Breast epithelium (tissue), 4 donors: ENCODE data around the gene CPB2. TPM values are rescaled to one million over a fixed set of nuclear protein-coding genes. Genes with fewer than 3 reads are reported as not detected.

ENCODE experiments used
- DNase-seq, 2 donors: peaks; one replicate each; pipeline ENCODE4 v3.0.0-alpha.2; 2019; ENCODE audit warnings: low spot score in 2 of 2
- H3K27ac ChIP-seq, 2 donors: fragments of 200-600 bp; sonication (generic) in 1 of 2; one replicate each; pipeline ENCODE4 v1.5.1; 2016 to 2019; ENCODE audit warnings: mild to moderate bottlenecking in 1 of 2
- H3K27me3 ChIP-seq, 2 donors: fragments of 200-600 bp; sonication (generic) in 1 of 2; one replicate each; pipeline versions ENCODE4 v1.5.1 to v1.6.0; 2017 to 2019; ENCODE audit warnings: control low read depth in 1 of 2, mild to moderate bottlenecking in 1 of 2
- H3K36me3 ChIP-seq: fragments of 200-600 bp; one replicate; pipeline ENCODE4 v1.5.1; 2019
- H3K4me1 ChIP-seq, 2 donors: fragments of 200-600 bp; sonication (generic); one replicate each; pipeline ENCODE4 v1.5.1; 2016 to 2019; ENCODE audit warnings: control low read depth in 1 of 2
- H3K4me3 ChIP-seq, 3 donors: fragments of 200-600 bp; sonication (generic); 1 replicate in 2 of 3; 2 replicates in 1 of 3; pipeline ENCODE4 v1.5.1; 2016 to 2019; ENCODE audit warnings: mild to moderate bottlenecking in 3 of 3, moderate library complexity in 2 of 3
- H3K9me3 ChIP-seq, 2 donors: fragments of 200-600 bp; sonication (generic) in 1 of 2; one replicate each; pipeline ENCODE4 v1.5.1; 2016 to 2019; ENCODE audit warnings: control low read depth in 1 of 2
- POLR2A ChIP-seq: fragments of 450-650 bp; IDR thresholded peaks from one replicate; pipeline ENCODE4 v1.6.1; 2016; ENCODE audit warnings: antibody characterized with exemption, mild to moderate bottlenecking, moderate library complexity
- POLR2AphosphoS5 ChIP-seq, 3 donors: sonication (generic); formaldehyde crosslinking; IDR thresholded peaks; one replicate each; pipeline ENCODE4 v1.6.1; 2017; ENCODE audit warnings: antibody characterized with exemption in 3 of 3
- intact Hi-C: fragments of 100-400 bp; cut with DNase I; formaldehyde crosslinking; loops from one replicate; pipeline ENCODE4 v1.15.1; 2023; ENCODE audit warnings: low total_unique reads
- total RNA-seq, 3 donors: library from RNA; depleted of rRNA; stranded (reverse); fragments of >200 nt; gene quantifications; one replicate each; pipeline ENCODE4 v1.1.0, GENCODE V29; 2016
- TF ChIP-seq, protein P1 (sequence below), 3 donors: fragments of 450-650 bp; IDR thresholded peaks; one replicate each; pipeline ENCODE4 v1.5.1; 2016 to 2017; ENCODE audit warnings: antibody characterized with exemption in 3 of 3, mild to moderate bottlenecking in 3 of 3, moderate library complexity in 3 of 3

The CPB2 gene
- total RNA-seq, 3 donors from 2014 or later: not detected

DNA sequence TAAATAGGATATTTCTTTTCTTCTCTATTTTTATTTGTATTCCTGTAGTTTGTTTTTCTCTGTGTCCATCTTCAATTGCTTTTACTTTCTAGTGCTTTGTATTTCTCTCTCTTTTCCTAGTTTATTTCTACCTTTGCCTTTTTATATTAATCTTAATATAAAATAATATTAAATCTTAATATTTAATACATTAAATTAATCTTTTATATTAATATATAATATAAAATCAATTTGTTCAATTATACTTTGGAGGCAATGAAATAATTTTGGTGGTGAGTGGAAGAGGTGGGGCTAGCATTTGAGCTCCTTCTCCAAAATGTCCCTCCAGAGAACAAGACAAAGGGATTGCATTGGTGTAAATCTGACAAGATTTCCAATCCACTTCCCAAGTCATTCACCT is 6.3 kb upstream of the CPB2 start:
- Histone ChIP-seq H3K27ac (no peak overlapping the region), H3K4me3 (no peak overlapping the region), H3K36me3 (no peaks in the 10 kb centered on the region), H3K27me3 (no peaks in the 10 kb centered on the region), H3K4me1 (no peaks in the 10 kb centered on the region), H3K9me3 (no peaks in the 10 kb centered on the region)
- TF ChIP-seq POLR2A (no peak), POLR2AphosphoS5 (IDR thresholded peaks at IDR 0.05) (no peak)
- TF ChIP-seq, protein P1, sequence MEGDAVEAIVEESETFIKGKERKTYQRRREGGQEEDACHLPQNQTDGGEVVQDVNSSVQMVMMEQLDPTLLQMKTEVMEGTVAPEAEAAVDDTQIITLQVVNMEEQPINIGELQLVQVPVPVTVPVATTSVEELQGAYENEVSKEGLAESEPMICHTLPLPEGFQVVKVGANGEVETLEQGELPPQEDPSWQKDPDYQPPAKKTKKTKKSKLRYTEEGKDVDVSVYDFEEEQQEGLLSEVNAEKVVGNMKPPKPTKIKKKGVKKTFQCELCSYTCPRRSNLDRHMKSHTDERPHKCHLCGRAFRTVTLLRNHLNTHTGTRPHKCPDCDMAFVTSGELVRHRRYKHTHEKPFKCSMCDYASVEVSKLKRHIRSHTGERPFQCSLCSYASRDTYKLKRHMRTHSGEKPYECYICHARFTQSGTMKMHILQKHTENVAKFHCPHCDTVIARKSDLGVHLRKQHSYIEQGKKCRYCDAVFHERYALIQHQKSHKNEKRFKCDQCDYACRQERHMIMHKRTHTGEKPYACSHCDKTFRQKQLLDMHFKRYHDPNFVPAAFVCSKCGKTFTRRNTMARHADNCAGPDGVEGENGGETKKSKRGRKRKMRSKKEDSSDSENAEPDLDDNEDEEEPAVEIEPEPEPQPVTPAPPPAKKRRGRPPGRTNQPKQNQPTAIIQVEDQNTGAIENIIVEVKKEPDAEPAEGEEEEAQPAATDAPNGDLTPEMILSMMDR (IDR thresholded peaks at IDR 0.05): no peak
- no peak for DNase-seq
- intact Hi-C loops: no loop called here

DNA sequence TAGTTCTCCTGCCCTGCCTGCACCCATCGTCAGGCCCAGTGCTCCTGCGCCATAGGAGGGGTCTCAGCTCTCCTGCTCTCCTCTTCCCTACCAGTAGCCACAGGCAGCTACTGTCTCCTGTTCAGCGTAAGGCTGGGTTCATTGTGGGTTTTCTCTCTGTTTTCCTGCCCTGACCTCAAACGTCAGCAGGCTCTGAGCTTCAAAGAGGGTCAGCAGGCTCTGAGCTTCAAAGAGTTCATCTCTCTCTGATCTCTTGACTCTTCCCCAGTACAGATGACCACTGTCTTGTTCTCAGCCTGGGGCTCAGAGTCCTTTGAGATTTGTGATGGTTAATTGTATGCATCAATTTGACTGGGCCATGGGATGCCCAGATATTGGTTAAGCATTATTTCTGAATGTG is 4.6 kb upstream of the CPB2 start:
- Histone ChIP-seq H3K9me3 (no peaks in the 10 kb centered on the region), H3K36me3 (no peaks in the 10 kb centered on the region), H3K27me3 (no peaks in the 10 kb centered on the region), H3K4me1 (no peaks in the 10 kb centered on the region), H3K4me3 (no peak overlapping the region), H3K27ac (no peak overlapping the region)
- TF ChIP-seq, protein P1 (IDR thresholded peaks at IDR 0.05): no peak
- TF ChIP-seq POLR2AphosphoS5 (IDR thresholded peaks at IDR 0.05): no peak
- no peak for TF ChIP-seq POLR2A
- DNase-seq: no peak
- intact Hi-C loops: no loop called here

DNA sequence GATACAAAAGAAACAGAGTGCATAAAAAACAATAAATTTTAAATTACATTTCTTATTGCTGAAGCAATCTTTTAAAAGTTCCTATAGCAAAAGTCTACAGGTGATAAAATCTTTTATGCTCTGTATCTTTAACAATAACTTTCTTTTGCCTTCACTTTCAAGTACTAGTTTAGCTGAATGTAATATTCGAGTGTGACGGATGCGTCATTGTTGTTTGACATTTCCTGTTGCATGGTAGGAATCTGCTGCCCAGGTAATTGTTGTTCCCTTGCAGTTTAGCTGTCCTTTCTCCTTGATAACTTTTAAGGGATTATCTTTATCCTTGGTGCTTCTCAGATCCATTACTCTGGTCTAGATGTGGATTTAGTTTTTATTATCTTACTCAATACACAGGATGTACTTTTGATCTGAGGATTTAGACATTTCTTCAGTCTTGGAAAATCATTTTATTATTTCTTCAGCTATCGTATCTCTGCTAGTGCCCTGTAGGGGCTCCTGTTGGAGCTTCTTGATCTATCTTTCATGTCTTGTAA is 2.1 kb upstream of the CPB2 start:
- TF ChIP-seq POLR2AphosphoS5 (IDR thresholded peaks at IDR 0.05) (no peak), POLR2A (no peak)
- TF ChIP-seq, protein P1 (IDR thresholded peaks at IDR 0.05): no peak
- H3K4me1 ChIP-seq: no peaks in the 10 kb centered on the region
- no peak for DNase-seq
- no peaks in the 10 kb centered on the region for H3K36me3 ChIP-seq
- no peak overlapping the region for H3K27ac ChIP-seq
- intact Hi-C loops: no loop called here
- no peak overlapping the region for H3K4me3 ChIP-seq
- no peaks in the 10 kb centered on the region for H3K9me3 ChIP-seq
- H3K27me3 ChIP-seq: no peaks in the 10 kb centered on the region

DNA sequence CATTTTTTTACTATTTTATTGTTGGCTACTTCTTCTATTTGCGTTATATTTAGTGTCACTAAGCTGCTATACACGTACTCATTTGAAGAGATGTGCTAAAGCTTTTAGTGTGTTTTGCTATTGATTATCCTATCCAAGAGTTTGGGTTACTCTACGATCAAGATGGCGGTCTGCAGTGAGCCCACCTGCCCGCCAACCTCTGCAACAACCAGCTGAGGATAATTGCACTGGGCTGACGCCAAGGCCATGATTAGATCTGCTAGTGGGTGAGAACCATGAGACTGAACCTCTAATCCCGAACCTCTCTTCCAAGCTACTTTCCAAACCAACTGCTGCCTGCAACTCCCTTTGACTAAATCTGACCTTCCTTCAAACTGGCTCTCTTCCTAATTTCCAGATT is 1.8 kb downstream of the CPB2 start:
- TF ChIP-seq, protein P1 (IDR thresholded peaks at IDR 0.05): no peak
- no peak for TF ChIP-seq POLR2AphosphoS5 (IDR thresholded peaks at IDR 0.05)
- TF ChIP-seq POLR2A: no peak

DNA sequence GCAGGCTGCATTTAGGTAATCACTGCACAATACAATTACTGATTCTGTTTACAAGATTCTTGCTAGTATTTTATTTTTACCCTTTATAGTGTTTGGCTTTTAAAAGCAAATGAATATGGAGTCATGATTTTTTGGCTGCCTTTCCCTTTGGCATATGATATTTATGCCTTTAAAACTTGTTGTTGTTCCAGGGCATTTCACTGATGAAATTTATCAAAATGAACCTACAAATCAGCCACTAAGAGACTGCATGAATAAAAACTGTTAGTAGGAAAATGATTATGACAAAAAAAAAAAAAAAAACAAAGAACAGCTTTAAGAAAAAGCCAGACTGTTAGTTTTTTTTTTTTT is 2.6 kb downstream of the CPB2 start:
- TF ChIP-seq POLR2AphosphoS5 (IDR thresholded peaks at IDR 0.05): no peak
- TF ChIP-seq POLR2A: no peak
- TF ChIP-seq, protein P1 (IDR thresholded peaks at IDR 0.05): no peak
- Histone ChIP-seq H3K27me3 (no peaks in the 10 kb centered on the region), H3K9me3 (no peaks in the 10 kb centered on the region), H3K27ac (no peak overlapping the region), H3K4me3 (no peak overlapping the region), H3K36me3 (no peaks in the 10 kb centered on the region), H3K4me1 (no peaks in the 10 kb centered on the region)
- intact Hi-C loops: no loop called here
- DNase-seq: no peak

More for the DNA sequence above, 1.8 kb downstream of the CPB2 start:
- intact Hi-C loops: no loop called here
- Histone ChIP-seq H3K4me1 (no peaks in the 10 kb centered on the region), H3K4me3 (no peak overlapping the region), H3K36me3 (no peaks in the 10 kb centered on the region), H3K9me3 (no peaks in the 10 kb centered on the region), H3K27me3 (no peaks in the 10 kb centered on the region), H3K27ac (no peak overlapping the region)
- no peak for DNase-seq
